Ramos (cell line): Measurements from ENCODE around the gene PHTF2.

Experiments used
- in situ Hi-C: fragments of 300-500 bp; cut with MboI; formaldehyde crosslinking; loops from one replicate; pipeline ENCODE4 v1.14.3; 2022; ENCODE audit warnings: low sequenced_read_pairs; ENCODE audit not compliant: unreplicated experiment

The PHTF2 gene

DNA sequence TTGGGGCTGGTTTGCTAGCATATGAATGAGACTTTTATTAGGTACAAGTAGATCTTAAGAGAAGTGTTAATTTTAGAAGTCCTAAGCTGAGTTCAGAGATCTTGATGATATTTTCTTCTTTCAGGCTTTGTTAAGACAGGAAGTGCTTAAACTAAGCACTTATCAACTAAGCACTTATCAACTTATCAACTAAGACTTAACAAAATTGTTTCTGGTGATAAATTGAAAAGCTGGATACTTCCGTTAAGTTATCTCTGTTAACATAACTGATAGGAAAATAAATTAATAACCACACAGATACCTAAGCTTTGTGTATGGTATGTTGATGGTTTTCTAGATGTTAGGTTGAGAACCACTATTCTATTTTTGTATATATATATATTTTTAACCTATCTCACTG lies 113.7 kb downstream of the PHTF2 start:
- in situ Hi-C loops = no loop called here

DNA sequence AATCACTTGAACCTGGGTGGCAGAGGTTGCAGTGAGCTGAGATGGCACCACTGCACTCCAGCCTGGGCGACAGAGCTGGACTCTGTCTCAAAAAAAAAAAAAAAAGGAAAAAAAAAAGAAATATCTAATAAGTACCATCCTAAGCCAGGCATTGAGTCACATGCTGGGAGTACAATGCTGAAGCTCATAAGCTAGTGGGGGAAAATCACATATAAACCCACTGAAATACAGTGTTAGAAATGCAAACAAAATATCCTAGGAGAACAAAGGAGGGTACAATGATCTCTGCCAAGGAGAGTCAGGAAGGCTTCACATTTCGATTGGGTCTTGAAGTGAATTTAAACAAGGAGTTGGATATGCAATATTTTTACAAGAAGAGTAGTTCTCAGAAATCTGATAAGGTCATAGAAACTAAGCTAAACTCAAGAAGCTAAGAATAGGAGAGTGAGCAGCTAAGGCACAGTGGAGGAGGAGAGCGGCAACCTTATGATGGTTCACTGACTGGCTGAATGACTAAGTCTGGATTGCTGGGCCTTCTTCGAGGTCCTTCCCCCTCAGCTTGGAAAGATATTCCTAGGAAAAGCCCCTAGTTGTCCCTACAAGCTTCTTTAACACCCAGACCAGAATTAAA lies 115.5 kb downstream of the PHTF2 start:
- in situ Hi-C loops = no loop called here

DNA sequence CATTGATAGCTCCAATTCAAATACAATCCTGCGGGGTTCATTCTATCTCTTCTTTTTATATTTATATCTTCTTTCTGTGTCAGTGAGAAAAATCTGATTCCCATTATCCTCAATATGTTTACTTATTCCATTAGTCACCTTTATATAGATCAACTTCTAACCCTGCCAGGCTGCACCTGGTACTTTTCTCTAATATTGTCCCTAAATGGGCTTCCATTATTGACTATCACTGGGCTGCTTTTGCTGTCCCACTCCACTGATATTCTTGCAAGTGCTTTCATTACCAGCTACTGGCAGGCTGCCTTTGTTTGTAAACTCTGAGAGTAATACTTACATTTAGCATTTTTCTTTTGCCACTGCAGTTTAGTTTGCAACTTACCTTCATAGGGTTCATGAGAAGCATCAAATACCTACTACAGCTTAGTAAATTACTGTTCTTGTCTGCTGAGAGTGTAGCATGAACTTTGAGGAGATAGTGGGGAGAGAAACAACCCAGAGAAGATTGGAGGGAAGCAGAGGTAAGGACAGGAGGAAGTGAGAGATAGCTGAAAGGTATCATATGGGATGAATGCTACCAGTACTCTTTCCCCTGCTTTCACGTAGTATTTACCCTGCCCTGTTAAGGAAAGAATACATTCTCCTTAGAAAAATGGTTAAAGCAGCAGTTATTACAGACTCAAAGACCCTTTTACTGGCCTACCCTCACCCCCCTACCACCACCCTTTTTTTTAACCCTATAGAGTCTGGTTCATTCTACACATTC lies 119.1 kb downstream of the PHTF2 start:
- in situ Hi-C loops = no loop called here

DNA sequence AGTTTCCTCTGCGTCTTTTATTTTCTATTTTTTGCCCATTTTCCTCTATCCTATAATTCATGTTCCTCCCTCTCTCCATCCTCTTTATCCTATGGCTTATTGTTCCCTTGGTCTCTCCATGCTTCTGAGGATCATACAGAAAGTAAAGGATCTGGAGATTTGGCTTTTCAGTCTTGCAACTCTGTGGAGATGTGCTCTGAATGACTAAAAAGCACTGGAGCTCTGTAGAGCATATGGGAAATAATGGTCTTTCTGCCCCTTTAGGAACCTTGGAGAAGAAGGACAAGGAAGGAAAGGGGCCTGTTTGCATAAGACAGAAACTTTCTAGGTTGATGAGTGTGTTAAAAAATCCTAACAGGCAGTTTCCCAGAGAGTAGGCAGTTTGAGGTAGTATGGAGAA lies 120.1 kb downstream of the PHTF2 start:
- in situ Hi-C loops = no loop called here

DNA sequence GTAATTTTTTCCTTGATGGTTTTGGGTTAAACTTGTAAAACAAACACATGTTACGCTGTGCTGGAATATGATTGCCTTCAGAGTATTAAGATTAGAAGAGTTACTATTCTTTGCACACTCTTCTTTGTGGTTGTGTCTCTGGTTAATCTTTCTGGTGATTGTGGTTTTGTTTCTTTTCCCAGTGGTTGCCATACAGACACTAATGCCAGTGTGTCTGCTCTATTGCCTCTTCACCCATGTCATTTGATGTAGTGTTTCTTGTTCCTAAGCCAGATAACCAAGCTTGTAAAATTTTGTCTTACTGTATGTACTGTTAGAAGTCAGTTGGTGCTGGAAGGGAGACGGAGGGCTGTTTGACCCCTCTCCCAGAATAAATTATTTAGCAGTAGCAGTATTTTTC lies 124.8 kb downstream of the PHTF2 start:
- in situ Hi-C loops = no loop called here

DNA sequence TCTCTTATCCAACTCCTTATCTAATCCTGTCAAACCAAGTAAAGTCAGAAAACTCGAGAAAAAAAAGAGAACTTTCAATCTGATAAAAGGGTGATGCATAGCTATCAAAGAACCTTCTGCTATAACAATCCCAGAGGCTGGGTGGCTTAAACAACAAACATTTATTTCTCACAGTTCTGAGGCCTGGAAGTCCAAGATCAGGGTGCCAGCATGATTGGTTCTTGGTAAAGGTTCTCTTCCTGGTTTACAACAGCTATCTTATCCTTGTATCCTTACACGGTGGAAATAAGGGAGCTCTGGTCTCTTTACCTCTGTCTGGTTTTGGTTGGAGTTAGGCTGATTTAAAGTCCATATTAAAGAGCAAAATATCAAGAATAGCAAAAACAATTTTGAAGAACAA lies 131.9 kb downstream of the PHTF2 start:
- in situ Hi-C loops = no loop called here

DNA sequence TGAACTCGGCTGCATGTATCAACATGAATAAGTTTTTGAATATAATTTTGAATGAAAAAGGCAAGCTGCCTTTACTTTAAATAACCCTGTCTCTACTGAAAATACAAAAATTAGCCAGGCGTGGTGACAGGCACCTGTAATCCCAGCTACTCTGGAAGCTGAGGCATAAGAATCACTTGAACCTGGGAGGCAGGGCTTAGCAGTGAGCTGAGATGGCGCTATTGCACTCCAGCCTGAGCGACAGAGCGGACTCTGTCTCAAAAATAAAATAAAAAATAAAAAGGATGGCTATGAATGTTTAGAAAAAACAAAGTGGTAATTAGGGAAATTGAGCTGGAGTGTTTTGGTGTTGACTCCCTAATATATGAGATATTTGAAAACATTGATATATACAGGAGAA lies 133.3 kb downstream of the PHTF2 start:
- in situ Hi-C loops = no loop called here

DNA sequence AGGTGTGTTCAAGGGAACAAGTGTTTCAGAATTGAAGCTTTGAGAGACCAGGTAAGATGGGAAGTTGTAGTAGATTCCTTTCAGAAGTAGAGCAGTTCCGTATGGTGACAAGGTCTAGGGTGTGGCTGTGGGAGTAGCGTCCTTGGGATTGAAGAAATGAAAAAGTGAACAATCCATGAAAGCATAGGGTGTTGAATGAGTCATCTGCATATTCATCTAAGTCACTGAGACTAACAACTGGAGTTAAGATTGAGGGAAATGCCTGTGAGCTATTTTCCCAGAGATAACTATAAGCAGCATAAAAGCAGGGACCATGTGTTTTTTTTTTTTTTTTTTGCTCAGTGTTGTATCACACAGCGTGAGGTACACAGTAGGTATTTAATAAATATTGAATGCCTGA lies 134.8 kb downstream of the PHTF2 start:
- in situ Hi-C loops = no loop called here

DNA sequence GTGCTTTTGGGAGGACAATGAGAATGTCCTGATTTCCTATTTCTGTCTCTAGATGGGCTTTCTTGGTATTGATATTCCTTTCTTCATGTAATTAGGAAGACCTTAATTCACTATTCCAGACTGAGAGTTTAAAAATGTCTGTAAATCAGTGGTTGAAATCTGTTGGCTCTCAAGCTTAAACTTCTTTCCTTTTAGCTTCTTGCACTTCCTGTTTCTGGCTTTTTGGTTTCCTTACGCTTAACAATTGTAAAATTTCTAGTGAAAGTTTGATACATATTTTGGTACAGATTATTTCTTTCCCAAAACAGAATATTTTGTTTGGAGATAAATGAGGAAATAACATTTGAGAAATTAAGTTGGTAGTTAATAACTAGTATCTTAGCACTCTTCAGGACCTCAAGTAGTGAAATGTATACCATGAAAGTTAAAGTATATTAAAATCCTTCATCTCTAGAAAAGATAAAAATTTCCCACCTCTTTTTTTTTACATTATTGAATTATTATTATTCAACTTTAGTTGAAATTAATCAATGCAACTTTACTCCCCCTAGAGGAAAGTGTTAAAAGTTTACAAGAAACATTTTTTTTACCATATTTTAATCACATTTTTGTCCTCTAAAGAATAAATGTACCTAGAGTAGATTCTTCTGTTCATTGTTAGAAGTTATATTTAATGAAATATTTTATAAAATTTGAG lies 137.2 kb downstream of the PHTF2 start:
- in situ Hi-C loops = no loop called here

DNA sequence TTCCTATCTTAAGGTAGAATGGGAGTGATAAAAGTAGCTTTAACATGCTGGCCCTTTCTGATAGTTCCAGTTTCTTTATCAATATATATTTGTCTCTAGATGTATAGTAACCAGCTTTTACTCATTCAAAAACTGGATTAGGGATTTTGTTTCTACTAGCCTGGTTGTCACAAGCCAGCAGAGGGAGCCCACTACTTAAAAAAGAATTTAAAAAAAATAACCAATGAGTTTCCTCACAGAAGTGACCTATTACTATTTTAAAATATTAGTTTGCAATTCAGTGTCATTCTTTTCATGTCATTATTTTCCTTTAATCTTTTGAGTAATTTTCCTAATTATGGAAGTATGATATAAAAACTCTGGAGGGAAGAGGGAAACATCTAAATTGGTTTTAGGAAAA lies 142.1 kb downstream of the PHTF2 start:
- in situ Hi-C loops = no loop called here

DNA sequence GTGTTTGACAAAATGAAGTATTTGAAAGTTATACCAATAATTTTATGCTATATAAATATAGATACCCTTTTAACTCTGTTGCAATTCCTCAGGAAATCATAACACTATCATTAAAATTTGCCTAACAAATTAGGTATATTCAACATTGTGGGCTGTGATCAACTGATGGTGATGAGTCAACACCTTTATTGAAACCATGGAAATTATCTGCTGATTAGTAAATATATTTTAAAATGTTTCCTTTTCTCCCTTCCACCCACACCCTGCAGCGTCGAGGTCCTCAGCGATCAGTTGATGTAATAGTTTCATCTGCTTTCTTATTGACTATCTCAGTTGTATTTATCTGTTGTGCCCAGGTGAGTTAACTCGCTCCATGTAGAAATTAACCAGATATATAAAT lies 143.9 kb downstream of the PHTF2 start:
- in situ Hi-C loops = no loop called here

DNA sequence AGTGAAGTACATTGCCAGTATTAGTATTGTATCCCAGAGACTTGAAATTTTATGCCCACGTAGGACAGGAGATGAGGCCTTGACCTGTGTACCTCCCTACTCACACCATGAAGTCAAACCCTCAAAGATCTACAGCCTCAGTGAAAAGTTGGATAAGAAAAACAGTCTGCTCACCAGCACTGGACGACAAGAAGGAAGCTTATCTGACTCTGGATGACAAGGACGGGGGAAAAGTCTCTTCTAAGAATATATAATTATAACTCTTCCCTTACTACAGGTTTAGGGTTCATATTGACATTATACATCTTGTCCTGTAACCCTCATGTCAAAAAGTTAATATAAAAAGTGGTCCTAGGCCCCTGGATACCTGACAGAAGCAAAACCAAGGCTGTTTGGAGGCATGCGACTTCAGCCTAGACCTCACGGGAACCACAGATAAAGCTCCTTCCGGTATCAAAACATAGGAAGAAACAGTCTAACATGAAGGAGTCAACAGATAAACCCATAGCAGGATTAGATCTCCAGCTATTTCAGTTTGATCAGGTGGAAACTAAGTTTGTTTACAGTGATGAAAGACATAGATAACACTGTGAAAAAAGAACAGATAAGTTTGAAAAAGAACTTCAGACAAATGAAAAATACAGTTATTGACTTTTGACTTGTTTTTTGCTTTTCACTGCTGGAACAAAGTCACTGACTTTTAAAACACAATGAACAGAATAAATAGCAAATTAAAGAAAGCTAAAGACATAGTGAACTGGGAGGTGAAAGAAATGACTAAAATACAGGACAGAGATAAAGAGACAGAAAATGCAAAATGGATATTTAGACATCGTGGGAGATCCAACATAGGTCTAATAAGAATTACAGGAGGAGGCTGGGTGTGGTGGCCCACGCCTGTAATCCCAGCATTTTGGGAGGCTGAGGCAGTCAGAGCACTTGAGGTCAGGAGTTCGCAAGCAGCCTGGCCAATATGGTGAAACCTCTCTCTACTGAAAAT lies 145.9 kb downstream of the PHTF2 start:
- in situ Hi-C loops = no loop called here

DNA sequence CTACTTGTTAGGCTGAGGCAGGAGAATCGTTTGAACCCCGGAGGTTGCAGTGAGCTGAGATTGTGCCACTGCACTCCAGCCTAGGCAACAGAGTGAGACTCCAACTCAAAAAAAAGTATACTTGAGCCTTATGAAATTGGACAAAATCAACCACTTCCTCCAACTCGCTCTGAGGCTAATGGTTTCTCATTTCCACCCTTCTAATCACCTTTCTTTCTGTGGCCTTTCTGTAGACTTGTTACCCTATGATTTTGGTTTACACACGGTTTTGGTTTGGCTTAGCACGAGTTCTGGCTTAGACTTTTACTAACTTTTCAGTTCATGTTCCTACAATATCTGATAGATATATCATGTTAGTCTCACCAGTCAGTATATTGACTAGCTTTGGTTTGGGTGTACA lies 152.0 kb downstream of the PHTF2 start:
- in situ Hi-C loops = no loop called here

DNA sequence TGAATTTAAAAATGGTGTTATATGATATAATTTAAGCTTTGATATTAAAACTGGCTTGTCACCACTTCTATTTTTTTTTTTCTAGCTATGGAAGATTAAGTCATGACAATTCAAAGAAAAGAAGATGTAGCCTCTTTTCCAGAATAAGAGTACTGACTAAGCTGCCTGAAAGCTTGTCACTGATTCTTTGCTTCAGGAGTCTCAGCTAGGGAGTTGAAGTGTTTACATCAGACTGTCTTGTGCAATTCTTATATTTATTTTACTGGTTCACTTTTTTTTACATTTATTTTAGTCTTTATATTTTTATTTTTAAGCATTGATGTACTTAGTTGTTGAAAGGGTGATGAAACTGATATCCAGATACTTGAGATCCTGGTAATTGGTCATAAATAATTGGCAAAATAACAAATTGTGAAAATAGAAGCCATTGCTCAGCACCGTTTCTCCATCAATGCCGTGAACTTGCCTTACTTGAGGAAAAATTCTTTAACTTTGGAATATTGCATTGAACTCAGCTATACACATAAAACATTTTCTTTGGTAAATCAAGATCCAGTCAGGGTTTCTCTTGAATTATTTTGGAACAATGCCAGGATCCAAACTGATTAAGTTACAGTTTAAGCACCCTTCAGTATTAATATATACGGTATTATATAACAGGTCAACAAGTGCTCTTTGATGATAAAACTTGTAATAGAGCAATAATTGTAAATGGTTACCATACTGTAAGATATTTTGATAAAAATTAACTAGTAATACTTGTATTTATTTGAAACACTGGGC lies 156.4 kb downstream of the PHTF2 start:
- in situ Hi-C loops = no loop called here

DNA sequence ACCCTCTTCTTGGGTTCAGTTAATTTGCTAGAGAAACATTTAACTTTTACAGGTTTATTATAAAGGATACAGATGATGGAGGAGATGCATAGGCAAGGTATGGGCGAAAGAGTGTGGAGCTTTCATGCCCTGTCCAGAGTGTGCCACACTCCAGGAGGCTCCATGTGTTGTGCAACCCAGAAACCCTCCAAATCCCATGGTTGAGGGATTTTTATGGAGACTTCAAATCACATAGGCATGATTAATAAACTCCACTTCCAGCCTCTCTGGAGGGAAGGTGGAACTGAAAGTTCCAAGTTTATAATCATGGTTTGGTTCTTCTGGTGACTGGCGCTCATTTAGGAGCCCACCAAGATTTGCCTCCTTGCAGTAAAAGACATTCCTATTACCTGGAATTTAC lies 159.9 kb downstream of the PHTF2 start:
- in situ Hi-C loops = no loop called here

DNA sequence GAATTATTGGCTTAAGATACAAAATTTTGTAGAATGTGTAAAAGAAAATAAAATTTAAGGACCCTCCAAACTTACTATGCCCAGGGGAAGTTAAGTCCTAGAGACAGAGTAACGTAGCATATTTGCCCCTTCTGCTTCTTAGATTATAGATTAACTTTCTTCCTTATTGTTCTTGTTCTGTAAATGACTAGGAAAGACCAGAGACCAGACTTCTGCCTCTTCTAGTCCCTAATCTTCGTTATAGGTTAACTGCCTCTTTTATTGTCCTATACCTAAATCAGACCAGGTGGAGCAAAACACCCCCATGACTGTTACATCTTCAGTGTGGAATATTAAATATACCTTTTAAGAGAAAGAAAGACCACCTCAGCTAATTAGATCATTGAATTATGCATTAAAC lies 160.5 kb downstream of the PHTF2 start:
- in situ Hi-C loops = no loop called here

DNA sequence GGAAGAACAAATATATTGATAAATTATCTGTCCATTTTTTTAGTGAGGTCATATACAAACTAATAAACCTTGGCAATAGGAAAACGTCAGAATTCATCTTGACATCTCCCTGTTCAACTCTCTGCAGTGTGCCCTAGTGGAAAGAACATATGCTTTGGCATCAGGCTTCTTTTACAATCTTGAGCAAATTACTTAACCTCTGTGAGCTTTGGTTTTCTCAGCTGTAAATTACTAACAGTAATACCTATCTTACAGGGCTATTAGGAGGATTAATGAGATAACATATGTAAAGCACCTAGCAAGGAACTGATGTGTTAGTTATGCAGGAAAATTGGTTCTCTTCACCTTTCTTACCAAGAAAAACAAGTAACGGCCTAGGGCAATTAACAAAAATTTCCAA lies 161.8 kb downstream of the PHTF2 start:
- in situ Hi-C loops = no loop called here

DNA sequence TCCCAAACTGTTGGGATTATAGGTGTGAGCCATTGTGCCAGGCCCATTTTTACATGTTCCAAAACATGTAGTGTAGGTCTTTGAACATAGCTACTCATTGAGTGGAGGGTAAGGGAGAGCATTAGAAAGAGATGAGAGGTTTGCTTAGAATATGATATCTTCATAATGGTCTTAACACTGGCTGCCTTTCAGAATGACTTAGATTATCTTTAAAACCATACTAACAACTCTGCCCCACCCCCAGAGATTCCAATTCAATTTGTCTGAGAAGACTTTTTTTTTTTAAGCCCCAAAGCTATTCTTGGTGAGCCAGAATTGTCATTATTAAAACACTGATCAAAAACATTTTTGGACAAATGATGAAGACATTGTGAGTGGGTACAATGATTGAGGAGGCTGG lies 168.9 kb downstream of the PHTF2 start:
- in situ Hi-C loops = no loop called here

DNA sequence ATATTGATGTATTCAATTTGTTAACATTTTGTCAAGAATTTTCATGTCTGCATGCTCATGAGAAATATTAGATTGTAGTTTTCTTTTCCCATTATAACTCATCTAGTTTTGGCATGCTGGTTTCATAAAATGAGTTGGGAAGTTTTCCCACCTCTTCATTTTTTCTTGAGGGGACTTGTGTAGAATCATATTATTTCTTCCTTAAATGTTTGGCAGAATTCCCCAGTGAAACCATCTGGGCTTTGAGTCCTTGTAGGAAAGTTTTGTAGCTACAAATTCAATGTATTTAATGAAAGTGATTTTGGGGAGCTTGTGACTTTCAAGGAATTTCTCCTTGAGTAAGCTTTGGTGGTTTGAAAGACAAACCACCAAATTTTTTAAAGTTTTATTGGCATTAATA lies 173.2 kb downstream of the PHTF2 start:
- in situ Hi-C loops = no loop called here
